Measurements from ENCODE around the gene PPARD. TPM values are rescaled to one million over a fixed set of nuclear protein-coding genes. Genes with fewer than 3 reads are reported as not detected.

The PPARD gene
- total RNA-seq, 2 donors from 2014 or later: 15.8 to 38.4 TPM

GRCh38 chr6:35409245-35409644 is 66.9 kb downstream of the PPARD start:
- Histone ChIP-seq H3K4me1 (ENCODE audit: control insufficient read depth in 1 of 2, low read depth in 2 of 2) (no peaks in the 10 kb centered on the region), H3K27me3 (replicated peaks; ENCODE audit: insufficient read depth) (no peaks in the 10 kb centered on the region), H3K4me3 (no peak overlapping the region), H3K27ac (no peak overlapping the region), H3K36me3 (peaks cover 12% of the 10 kb centered on the region), H3K9me3 (no peaks in the 10 kb centered on the region)
- ATAC-seq (ENCODE audit: insufficient number of reproducible peaks, low FRiP score, low read depth): no peak
- TF ChIP-seq CTCF (IDR thresholded peaks at IDR 0.05): no peak
- no peak for DNase-seq (ENCODE audit: low spot score)

GRCh38 chr6:35410131-35410530 is 67.8 kb downstream of the PPARD start:
- H3K9me3 ChIP-seq: no peaks in the 10 kb centered on the region
- peaks cover 12% of the 10 kb centered on the region for H3K36me3 ChIP-seq
- ATAC-seq (ENCODE audit: insufficient number of reproducible peaks, low FRiP score, low read depth) (no peak), DNase-seq (ENCODE audit: low spot score) (no peak)
- no peak for TF ChIP-seq CTCF (IDR thresholded peaks at IDR 0.05)
- H3K4me3 ChIP-seq: no peak overlapping the region
- H3K27me3 ChIP-seq (replicated peaks; ENCODE audit: insufficient read depth): no peaks in the 10 kb centered on the region
- peaks cover 0 to 6% of the 10 kb centered on the region in 2 donors for H3K4me1 ChIP-seq (ENCODE audit: control insufficient read depth in 1 of 2, low read depth in 2 of 2)
- no peak overlapping the region for H3K27ac ChIP-seq

- Histone ChIP-seq H3K27ac (no peak overlapping the region), H3K4me1 (ENCODE audit: control insufficient read depth in 1 of 2, low read depth in 2 of 2) (peaks cover 0 to 6% of the 10 kb centered on the region in 2 donors), H3K27me3 (replicated peaks; ENCODE audit: insufficient read depth) (no peaks in the 10 kb centered on the region), H3K36me3 (peaks cover 12% of the 10 kb centered on the region), H3K9me3 (no peaks in the 10 kb centered on the region), H3K4me3 (no peak overlapping the region)
- DNase-seq (ENCODE audit: low spot score) (no peak), ATAC-seq (ENCODE audit: insufficient number of reproducible peaks, low FRiP score, low read depth) (no peak)
- no peak for TF ChIP-seq CTCF (IDR thresholded peaks at IDR 0.05)
These were observed 68.7 kb downstream of the PPARD start for GRCh38 chr6:35411066-35411465.

GRCh38 chr6:35412102-35412501 is 69.7 kb downstream of the PPARD start:
- peaks cover 0 to 6% of the 10 kb centered on the region in 2 donors for H3K4me1 ChIP-seq (ENCODE audit: control insufficient read depth in 1 of 2, low read depth in 2 of 2)
- no peak overlapping the region for H3K27ac ChIP-seq
- no peaks in the 10 kb centered on the region for H3K27me3 ChIP-seq (replicated peaks; ENCODE audit: insufficient read depth)
- H3K36me3 ChIP-seq: peaks cover 12% of the 10 kb centered on the region
- no peaks in the 10 kb centered on the region for H3K9me3 ChIP-seq
- no peak overlapping the region for H3K4me3 ChIP-seq
- TF ChIP-seq CTCF (IDR thresholded peaks at IDR 0.05): no peak
- ATAC-seq (ENCODE audit: insufficient number of reproducible peaks, low FRiP score, low read depth) (no peak), DNase-seq (ENCODE audit: low spot score) (no peak)

GRCh38 chr6:35413911-35414310 is 71.6 kb downstream of the PPARD start:
- no peak overlapping the region for H3K4me3 ChIP-seq
- DNase-seq (ENCODE audit: low spot score) (no peak), ATAC-seq (ENCODE audit: insufficient number of reproducible peaks, low FRiP score, low read depth) (no peak)
- H3K9me3 ChIP-seq: no peaks in the 10 kb centered on the region
- peaks cover 19% of the 10 kb centered on the region for H3K36me3 ChIP-seq
- H3K4me1 ChIP-seq (ENCODE audit: control insufficient read depth in 1 of 2, low read depth in 2 of 2): peaks cover 0 to 6% of the 10 kb centered on the region in 2 donors
- TF ChIP-seq CTCF (IDR thresholded peaks at IDR 0.05): no peak
- H3K27me3 ChIP-seq (replicated peaks; ENCODE audit: insufficient read depth): no peaks in the 10 kb centered on the region
- no peak overlapping the region for H3K27ac ChIP-seq

Data from thoracic aorta (tissue), 2 donors.